IPS-NIHi7 (cell line): ENCODE data around the gene FOXK2.

ENCODE experiments used
- DNase-seq: peaks from one replicate; pipeline ENCODE4 v3.0.0; 2012; ENCODE audit warnings: mixed read lengths; ENCODE audit errors: extremely low spot score

FOXK2 gene

GRCh38 chr17:82639628-82640027 lies 120.1 kb downstream of the FOXK2 start:
- DNase-seq, result no peak

GRCh38 chr17:82640036-82640435 lies 120.5 kb downstream of the FOXK2 start:
- no peak for DNase-seq

DNA sequence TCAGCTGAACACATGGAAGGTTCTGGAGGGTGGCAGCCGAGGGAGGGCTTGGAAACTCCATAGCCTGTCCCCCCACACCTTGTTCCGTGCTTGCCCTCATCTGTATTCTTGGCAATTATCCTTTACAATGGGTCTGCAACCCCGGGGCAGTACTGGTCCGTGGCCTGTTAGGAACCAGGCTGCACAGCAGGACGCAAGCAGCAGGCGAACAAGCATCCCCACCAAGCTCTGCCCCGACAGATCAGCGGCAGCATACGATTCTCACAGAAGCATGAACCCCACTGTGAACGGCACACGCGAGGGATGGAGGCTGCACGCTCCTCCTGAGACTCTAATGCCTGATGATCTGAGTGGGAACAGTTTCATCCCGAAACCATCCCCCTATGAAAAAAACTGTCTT lies 122.5 kb downstream of the FOXK2 start:
- DNase-seq, result no peak

- DNase-seq, result no peak
Measured at GRCh38 chr17:82644148-82644547, 124.6 kb downstream of the FOXK2 start.

- DNase-seq, result no peak
Measured at GRCh38 chr17:82645516-82645915, 126.0 kb downstream of the FOXK2 start.

- DNase-seq, result peak; percentile 49
Measured at GRCh38 chr17:82647593-82648164, 128.1 kb downstream of the FOXK2 start.

DNA sequence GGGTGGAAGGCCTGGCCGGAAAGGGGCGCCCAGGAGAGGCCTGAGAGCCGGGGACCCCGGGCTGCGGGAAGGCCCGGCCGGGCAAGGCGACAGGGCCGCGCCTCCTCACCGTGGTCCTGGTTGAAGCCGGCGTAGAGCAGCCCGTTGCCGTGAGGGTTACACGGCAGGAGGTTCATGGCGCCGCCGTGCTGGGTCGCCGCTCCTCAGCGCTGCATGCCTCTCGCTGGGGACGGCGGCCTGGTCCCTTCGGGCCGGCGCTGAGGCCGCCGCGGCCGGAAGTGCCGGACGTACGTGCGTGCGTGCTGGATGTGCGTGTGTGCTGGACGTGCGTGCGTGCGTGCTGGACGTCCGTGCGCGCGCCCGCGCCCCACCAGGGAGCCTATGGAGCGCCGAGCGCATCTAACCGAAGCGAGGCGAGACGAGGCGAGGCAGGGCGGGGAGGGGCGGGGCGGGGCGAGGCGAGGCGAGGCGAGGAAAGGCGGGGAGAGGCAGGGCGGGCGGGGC lies 128.7 kb downstream of the FOXK2 start, which contains the start of gene WDR45B:
TSS of gene WDR45B (minus strand) at position 280 of the 504 bp plus-strand sequence. CDS start at position 176, 104 bp downstream.
- DNase-seq, result peak; percentile 99

DNA sequence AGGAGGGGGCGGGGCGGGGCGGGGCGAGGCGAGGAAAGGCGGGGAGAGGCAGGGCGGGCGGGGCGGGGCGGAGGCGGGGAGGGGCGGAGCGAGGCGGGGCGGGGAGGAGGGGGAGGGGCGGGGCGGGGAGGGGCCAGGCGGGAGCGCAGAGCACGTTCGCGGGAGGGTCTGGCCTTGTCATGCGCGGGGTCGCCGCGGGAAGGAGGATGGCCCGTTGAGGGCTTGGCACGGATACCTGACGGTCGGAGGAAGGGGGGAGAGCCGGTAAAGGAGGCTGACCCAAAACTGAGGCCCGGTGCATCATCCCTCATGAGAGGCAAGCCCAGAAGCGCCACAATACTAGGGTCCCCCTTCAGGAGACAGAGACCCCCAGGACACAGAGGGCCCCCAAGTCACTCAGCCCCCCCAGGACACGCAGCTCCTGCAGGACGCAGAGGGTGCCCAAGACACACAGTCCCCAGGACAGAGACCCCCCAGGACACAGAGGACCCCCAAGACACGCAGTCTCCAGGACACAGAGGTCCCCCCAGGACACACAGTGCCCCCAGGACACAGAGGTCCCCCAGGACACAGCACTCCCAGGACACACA lies 129.3 kb downstream of the FOXK2 start:
- DNase-seq, result peak; percentile 72

- no peak for DNase-seq
Measured at GRCh38 chr17:82649501-82650261, 130.1 kb downstream of the FOXK2 start.

- no peak for DNase-seq
Measured at GRCh38 chr17:82650723-82651122, 131.2 kb downstream of the FOXK2 start.

- no peak for DNase-seq
Measured at GRCh38 chr17:82653651-82654528, 134.4 kb downstream of the FOXK2 start.
